NCI-H1930 (cell line): Measurements from ENCODE around the gene SMIM11.
"Not testable (repeated sequence)": the region's sequence is repeated elsewhere in the genome, so short reads cannot be mapped to it uniquely, and the experiment has no call there.

Source experiments
- DNase-seq, 2 experiments: peaks; one replicate each; lab custom pipeline; 2025; lab: John Stamatoyannopoulos, UW

Gene SMIM11

DNA sequence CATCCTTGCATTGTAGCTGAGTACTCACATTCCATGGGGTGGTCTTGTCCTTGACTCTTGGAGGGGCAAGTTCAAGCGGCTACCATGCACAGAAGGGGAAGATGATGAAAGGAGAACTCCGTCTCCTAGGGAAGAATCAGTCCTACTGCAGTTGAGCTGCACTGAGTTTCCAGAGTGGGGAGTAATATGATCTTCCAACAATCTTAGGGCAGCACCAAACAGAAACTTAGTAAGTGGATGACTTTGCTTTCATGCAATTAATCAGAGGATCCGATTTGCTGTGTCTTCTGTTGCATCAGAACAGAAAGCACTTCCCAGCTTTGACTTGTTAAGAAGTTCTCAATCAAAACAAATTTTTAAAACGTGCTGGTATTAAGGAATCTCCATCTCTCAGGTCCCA, 48.5 kb downstream of the SMIM11 start, which contains the start of gene SMIM34:
TSS of gene SMIM34 (minus strand) at position 147 of the 400 bp plus-strand sequence. CDS start at position 35, 112 bp downstream.
- not testable (repeated sequence) for DNase-seq

DNA sequence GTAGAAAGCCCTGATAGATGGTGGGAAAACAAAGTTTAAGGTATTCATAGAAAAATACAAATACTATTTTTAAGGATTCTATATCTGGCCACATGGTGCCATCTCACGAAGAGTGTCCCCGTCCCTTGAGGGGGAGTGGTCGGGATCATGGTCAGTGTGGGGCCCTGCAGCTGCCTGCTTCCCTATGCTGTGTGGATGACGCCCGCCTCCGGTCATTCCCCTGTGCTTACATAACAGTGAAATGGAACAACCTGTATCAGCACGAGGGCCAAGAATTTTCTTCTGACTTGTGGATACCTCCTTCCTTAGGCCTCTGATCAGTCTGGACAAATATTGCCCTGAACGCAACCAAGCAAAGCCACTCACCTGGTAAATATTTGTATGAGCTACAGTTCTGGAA, 52.0 kb downstream of the SMIM11 start:
- not testable (repeated sequence) for DNase-seq

DNA sequence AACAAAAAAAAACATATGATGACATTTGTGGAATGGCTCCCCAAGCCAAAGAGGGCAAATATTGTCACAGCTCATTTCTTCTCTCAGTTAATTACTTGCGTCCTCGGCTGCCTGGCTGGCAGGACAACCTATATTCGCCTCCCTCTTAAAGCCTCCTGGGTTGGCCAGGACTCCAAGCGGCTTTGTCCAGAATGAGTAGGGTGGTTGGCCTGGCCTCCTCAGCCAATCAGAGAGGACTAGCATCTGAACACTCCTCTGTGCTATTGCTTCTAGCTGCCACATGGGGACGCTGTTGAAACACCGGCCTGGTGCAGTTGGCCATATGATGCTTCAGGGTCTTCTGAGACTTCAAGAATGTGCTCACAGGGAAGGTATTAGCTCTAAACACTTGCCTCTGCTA, 53.1 kb downstream of the SMIM11 start:
- not testable (repeated sequence) for DNase-seq

DNA sequence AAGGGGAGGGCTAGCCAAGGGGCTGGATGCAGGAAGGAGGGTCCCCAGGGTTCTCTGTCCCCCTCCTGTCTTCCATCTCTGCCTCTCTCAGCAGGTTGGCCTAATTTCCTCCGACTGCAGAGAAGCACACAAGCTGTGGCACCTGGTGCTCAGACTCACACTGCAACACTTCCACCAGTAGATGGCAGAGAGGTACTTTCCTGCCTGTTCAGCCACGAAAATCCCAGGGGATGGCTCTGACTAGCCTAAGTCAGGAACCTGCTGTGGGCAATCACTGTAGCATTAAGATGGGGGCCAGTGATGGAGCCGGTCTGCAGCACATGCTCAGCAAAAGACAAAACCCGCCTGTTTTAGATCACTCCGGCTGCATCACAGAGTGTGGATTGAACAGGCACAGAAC, 54.4 kb downstream of the SMIM11 start:
- not testable (repeated sequence) for DNase-seq
